Hippocampal formation (tissue), 2 donors: ENCODE data around the gene SAFB.
"Not testable (repeated sequence)": the region's sequence is repeated elsewhere in the genome, so short reads cannot be mapped to it uniquely, and the experiment has no call there.

Experiments used
- DNase-seq, 2 donors: peaks; one replicate each; lab custom pipeline; 2025; lab: John Stamatoyannopoulos, UW

Gene SAFB

DNA sequence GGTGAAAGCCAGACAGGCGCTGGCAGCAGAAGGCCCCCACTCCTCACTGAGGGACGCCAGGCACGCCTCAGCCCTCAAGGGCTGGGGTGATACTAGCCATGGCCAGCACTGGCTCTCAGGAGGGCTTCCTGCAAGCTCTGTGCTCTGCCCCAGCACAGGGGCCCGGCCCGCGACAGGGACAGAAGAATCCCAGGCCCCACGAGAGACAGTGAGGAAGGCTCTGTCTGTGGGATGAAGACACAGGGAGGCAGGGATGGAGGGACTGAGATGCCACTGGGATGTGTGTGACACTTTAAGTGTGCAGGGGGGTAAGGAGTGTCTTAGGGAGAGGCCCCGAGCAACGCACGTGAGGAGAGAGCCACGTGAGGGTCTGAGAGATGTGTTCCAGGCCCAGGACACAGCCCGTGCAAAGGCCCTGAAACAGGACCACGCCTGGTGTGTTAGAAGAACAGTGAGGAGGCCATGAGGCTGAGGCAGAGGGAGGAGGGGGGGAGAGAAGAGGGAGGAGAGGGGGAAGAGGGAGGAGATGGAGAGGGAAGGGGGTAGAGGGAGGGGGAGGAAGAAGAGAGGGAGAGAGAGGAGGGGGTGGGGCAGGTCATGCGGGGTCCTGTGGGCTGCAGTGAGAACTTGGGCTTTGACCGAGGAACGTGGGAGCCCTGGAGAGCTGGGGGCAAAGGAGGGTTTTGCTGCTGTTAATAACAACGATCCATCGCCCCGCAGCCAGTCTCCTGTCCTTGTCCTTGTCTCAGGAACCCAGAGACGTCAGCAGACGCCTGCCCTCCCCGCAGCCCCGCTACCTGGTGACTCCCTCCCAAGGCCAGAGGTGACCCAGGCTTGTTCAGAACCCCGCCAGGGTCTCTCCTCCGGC is 74.4 kb downstream of the SAFB start:
- no peak for DNase-seq

DNA sequence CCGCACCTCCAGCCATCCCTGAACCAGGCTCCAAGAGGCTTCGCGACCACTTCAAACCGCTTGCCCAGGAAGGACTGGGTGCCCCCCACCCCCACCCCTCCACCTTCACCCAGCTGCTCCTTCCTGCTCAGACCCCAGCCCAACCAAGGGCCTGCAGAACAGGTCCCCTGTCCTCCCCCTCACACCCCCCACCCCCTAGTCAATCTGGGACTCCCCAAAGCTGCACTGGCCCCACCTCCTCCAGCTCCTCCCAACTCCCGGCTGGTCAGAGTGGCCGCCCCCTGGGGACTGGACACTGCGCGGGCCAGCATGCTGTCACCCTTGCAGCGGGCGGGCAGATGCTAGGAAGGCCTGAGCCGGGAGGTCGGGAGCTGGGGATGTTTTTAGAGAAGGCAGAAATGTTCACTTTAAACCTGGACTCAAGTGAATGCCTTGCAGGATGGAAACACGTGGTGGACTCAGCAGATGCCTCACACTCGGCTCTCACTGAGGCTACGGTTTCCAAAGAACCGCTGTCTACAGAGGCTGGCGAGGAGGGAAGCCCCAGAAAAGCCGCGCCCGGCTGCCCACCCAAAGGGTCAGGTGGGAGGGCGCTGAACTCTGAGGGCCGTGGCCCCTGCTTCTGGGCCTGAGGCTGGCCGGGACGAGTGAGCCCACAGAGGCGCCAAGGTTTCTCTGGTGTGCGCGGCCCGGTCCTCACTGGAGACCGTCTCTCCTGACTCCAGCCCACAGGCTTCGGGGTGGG is 75.2 kb downstream of the SAFB start:
- no peak for DNase-seq

DNA sequence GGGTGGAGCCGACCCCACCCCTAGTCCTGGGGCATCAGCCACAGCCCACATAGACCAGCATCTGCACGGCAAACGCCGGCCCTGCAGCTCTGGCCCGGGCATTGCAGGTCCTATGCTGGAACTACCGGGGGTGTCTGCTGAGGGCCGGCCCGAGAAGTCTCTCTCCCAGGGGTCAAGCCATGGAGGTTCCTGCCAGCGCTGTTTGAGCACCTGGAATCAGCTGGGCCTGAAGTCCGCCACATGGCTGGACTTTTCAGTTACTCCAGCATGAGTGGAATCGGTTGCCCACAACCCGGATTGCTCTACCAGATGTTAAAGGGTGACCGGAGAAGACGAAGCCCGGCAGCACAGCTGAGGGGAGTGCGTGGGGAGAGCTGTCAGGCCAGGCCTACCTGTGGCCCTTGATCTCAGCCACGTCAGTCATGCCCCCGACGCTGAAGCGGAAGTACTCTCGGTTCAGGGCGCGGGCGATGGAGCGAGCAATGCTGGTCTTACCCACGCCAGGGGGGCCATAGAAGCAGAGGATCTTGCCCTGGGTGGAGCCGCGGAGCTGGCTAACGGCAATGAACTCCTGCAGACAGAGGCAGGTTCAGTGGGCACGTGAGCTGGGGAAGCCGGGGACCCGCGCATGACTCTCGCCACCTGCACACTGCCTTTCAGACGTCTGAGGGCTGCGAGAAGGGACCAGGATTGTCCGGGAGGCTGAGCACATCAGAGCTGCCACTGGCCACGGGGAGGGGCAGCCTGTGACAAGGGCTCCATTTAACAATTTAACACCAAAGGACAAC is 75.9 kb downstream of the SAFB start:
- DNase-seq, result no peak

DNA sequence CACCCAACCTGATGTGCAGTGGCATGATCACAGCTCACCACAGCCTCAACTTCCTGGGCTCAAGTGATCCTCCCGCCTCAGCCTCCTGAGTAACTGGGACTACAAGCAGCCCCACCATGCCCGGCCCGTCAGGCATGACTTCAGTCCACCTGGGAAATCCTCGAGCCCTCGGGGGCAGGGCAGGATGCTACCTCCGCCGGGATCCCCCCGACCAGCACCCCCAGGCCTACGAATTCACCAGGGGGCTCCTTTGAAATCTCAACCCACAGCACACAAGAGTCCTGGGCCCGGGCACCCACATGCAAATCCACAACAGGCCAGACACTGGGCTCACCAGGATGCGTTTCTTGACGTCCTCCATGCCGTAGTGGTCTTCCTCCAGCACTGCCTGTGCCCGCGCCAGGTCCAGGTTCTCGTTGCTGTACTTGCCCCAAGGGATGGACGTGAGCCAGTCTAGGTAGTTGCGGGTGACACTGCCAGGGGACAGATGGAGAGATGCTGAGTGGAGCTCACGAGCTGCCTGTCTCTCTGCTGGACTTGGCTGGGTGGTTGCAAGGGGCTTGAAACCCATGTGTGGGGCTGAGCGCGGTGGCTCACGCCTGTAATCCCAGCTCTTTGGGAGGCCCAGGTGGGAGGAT is 77.7 kb downstream of the SAFB start:
- no peak for DNase-seq

DNA sequence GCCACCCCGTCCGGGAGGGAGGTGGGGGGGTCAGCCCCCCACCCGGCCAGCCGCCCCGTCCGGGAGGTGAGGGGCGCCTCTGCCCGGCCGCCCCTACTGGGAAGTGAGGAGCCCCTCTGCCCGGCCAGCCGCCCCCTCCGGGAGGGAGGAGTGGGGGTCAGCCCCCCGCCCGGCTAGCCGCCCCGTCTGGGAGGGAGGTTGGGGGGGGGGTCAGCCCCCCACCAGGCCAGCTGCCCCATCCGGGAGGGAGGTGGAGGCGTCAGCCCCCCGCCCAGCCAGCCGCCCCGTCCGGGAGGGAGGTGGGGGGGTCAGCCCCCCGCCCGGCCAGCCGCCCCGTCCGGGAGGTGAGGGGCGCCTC is 79.1 kb downstream of the SAFB start:
- not testable (repeated sequence) for DNase-seq

DNA sequence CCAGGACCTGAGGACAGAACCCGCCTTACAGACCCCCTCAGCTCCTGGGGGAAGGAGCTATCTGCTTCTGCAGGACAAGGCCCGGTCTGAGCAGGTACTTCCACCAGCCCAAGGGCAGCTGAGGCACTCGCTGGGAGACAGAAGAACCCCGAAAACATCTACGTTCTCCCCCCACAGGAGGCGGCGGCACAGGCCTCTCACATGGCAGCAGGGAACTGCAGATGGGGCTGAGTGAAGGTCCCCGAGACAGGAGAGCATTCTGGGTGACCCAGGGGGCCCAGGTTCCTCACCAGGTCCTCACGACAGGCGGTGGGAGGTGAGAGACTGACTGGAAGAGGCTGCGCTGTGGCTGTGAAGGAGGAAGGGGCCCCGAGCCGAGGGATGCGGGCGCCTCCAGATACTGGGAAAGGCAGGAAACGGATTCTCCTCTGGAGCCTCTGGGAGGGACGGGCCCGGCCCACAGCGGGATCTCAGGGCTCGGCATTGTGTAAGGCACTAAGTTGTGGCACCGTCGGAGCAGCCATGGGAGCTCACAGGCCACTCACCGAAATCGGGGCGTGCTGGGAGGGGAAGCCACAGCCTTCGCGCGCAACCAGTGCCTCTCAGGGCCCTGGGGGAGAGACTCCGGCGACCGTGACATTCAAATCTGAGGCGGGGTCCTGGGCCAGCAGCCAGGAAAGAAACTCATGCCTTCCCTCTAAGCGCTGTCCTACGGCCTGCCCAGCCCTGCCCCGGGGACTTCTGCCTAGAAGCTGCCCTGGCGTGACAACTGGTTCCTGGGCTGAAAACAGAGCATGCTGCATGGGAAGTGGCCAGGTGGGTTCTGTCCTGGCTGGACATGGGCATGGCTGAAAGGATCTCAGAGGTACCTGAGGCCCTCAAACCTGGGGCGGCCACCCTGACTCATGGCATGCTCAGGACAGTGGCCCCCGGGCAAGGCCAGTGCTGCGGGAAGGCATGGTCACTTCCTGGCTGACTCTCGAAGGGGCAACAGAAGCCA is 81.2 kb downstream of the SAFB start:
- no peak for DNase-seq

DNA sequence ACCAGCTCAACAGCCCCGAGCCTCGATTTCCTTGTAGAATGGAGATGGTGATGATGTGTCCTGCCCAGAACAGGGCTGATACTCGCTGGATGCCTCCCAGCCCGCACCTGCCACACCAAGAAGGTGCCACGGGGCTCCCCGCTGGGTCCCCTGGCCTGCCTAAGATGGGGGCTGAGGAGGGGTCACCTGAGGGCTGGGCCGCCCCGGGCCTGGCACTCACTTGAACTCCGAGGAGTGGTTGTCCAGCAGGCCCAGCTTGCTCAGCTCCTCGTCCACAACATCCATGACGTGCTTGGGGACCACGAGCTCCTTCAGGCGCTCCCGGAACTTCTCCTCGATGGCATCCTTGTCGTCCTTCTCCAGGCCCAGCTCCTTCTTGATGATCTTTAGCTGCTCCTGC is 82.7 kb downstream of the SAFB start:
- DNase-seq, result no peak

DNA sequence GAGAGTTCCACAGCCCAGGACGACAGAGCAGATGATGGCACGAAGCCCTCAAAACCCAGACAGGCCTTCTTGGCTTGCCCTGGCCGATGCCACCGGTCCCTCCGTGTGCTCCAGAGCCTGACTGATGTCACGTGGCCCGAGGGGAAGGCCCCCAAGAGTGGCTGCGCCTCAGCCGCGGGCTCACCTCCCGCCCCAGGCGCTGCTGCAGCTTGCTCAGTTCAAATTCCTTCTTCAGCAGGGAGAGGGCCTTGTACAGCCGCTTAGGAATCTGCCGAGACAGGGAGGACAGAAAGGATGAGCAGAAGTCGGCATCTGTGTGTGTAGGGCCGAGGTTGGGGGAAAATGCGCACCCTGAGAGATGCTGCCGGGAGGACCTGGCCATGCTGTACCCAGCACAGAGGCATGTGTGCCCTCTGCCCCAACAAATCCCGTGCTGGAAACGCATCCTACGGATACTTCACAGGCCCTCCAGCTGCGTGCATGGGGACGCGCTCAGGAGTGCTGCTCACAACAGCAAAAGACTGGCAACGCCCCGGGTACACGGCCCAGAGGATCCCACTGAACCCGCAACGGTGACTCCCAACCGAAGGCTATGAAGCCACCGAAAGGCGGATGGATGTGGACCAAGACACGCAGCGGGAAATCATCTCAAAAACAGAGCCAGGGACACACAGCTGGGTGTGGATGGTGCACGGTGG is 84.1 kb downstream of the SAFB start:
- DNase-seq, result no peak

DNA sequence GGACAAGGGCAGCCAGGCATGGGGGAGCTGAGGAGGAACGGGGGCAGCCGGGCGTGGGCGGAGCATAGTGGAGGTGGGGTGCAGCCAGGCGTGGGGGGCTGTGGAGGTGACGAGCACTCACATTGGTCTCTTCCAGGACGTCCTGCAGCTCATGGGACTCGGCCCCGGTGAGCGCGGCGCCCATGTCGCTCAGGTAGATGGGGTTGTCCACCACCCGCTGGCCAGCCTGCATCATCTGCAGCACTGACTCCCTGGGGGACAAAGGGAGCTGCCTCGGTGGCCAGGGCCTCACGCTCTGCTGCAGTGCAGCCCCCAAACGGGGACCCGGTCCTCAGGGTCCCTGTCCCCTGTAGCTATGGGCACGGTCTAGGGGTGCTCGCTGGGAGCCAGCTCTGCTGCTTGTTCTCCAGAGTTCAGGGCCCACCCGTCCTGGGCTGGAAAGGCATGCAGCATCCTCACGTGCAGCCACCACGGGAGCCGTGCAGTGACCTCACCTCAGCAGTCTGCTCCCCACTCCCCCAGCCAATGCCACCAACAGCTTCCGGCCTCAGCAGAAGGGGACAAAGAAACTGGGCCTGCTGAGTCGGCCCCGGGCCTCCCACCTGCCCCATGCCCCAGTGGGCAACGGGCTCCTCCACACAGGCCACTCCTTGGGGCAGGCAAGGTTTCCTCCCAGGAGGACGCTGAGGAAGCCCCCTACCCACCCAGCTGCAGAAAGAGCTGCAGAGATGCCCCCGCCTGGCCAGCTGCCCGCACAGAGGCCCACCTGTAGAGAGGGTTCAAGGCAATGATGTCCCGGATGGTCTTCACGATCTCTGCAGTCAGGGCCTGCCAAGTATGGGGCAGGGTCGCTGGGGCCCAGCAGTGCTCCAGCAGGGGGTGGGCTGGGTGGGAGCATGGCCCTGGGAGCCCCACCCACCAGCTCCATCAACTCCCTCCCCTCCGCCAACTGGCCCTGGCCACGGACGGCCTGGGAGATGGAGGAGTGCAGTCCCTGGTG is 85.0 kb downstream of the SAFB start:
- DNase-seq, result no peak

DNA sequence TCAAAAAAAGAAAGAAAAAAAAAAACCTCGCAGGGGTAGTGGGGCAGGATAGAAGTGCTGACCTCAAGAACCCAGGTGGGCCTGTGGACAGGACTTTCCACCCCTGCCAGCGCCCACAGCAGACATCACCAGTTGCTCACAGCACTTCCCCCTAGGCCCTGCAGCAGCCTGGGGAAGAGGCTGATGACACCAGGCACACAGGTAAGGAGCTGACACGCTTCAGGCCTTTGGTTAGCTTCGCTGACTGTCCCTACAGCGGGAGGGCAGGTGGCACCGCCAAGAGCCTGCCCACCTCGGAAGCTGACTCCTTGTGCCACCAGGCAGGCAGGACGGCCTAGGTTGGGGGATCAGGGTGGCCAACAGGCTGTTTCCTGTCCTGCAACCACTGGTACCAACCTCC is 88.1 kb downstream of the SAFB start:
- DNase-seq, result no peak

DNA sequence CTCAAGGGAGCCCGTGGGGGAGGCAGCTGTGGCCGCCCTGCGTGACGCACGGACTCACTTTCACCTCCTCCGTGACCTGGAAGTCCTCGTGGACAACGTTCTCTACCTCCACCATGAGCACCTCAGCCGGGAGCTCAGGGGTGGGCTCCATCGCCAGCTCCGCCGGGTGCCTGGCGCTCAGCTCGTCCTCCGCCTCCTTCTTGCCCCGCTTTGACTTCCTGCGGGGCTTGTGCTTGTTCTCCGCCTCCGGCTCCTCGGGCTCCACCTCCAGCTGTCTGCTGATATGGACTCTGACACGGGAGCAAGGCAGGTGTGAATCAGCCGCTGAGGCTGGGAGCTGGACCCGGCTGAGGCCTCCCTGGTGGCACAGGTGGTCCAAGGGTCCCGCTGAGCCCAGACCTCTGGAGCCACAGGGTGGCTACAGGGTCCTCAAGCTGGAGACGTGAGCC is 88.9 kb downstream of the SAFB start:
- no peak for DNase-seq

DNA sequence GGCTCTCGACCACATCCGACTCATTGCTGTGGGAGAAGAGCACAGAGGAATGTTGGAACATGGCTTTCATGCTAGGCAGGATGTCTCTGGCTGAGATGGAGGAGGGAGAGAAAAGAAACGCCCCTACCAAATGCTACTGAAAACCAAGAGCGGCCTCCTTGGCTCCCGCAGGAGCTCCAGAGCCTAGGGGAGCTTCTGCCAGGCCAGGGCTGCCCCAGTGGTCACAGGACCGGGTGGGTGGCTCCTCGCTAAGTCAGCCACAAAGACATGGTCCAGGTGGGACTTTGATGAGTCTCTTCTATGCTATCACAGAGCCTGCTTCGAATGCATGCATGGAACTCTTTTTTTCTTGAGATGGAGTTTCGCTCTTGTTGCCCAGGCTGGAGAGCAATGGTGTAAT is 90.3 kb downstream of the SAFB start:
- no peak for DNase-seq

DNA sequence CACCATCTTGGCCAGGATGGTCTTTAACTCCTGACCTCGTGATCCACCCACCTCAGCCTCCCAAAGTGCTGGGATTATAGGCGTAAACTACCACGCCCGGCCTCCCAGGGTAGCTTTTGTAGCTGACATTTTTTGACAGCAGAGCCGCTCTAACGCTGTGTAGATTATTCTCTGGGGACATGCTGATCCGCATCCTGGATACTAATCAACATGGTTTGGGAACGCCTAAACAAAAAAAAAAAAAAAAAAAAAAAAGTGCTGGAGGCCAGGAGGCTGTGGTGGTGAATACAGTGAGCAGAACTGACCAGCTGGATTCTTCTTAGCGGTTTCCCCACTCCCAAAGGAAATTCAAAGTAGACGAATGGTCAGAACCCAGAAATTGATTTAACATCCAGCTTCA is 91.9 kb downstream of the SAFB start:
- no peak for DNase-seq

DNA sequence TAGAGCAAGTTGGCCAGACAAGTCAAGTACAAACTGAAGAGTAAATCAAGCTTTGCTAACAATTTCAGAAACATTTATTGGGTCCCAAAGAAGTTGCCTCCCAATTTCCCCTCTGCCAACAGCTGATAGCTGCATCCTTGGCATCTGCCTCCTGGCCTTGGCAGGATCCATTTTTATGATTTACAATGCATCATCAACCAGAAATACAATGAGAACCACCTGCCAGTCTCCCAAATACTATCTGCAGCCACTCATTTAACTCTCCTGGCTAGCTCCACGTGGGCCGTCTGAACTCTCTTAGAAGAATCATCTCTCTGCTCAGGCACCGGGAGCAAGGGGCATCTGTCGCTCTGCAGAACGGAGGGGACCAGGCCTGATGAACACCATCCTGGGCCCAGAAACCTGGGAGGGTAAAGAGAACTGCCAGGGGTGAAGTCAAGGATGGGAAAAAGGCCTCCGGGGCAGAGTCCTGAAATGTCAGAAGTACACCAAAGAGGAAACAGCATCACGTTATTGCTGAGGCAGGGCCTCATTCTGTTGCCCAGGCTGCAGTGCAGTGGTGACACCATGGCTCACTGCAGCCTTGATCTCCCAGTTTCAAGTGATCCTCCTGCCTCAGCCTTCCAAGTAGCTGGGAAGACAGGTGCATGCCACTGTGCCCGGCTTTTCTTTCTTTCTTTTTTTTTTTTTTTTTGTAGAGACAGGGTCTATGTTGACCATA is 94.5 kb downstream of the SAFB start:
- no peak for DNase-seq
